IMR-90 (cell line): Measurements from ENCODE around the gene RCBTB2. TPM values are rescaled to one million over a fixed set of nuclear protein-coding genes. Genes with fewer than 3 reads are reported as not detected.

ENCODE experiments used
- ATAC-seq: fragments of 200-7000 bp; cut with Tn5 transposase; 2 replicates; pipeline ENCODE4 v1.9.1; 2020; ENCODE audit warnings: low read depth, mild to moderate bottlenecking, moderate library complexity
- BruUV-seq: library from RNA; stranded (reverse); fragments of 400-500 nt; replicated peaks from 2 replicates; lab custom pipeline; 2021; lab: Mats Ljungman, UMichigan
- CTCF ChIA-PET: fragments of 300-600 bp; formaldehyde crosslinking; extraction: SDS; loops from one replicate; lab custom pipeline; 2021; ENCODE audit warnings: antibody characterized with exemption; lab: Yijun Ruan, JAX
- POLR2A ChIA-PET: fragments of 300-600 bp; sonication (Branson Sonifier 250); formaldehyde crosslinking; loops from one replicate; lab custom pipeline; 2022; ENCODE audit warnings: antibody characterized with exemption; ENCODE audit not compliant: unreplicated experiment; lab: Charles Lee
- DNase-seq: peaks from one replicate; pipeline ENCODE4 v3.0.0; 2013
- H2AFZ ChIP-seq: replicated peaks from 2 replicates; pipeline ENCODE3; 2013; ENCODE audit warnings: low read length, mild to moderate bottlenecking; ENCODE audit not compliant: poor library complexity
- H2AK5ac ChIP-seq: 2 replicates; pipeline ENCODE4 v1.6.1; 2013; ENCODE audit warnings: low read depth, low read length, inconsistent platforms
- H2AK9ac ChIP-seq: replicated peaks from 2 replicates; pipeline ENCODE3; 2013; ENCODE audit warnings: mild to moderate bottlenecking, low read depth, low read length, moderate library complexity; ENCODE audit not compliant: poor library complexity
- H2BK120ac ChIP-seq: 2 replicates; pipeline ENCODE4 v1.6.1; 2013; ENCODE audit warnings: low read depth, low read length, inconsistent platforms
- H2BK15ac ChIP-seq: 3 replicates; pipeline ENCODE4 v1.6.1; 2013; ENCODE audit warnings: low read depth, low read length, inconsistent platforms
- H2BK20ac ChIP-seq: 2 replicates; pipeline ENCODE4 v1.6.1; 2013; ENCODE audit warnings: low read depth, mild to moderate bottlenecking, inconsistent platforms, low read length, moderate library complexity
- H2BK5ac ChIP-seq: 2 replicates; pipeline ENCODE4 v1.6.1; 2013; ENCODE audit warnings: mild to moderate bottlenecking, low read depth, low read length, inconsistent platforms; ENCODE audit not compliant: poor library complexity, severe bottlenecking
- H3K14ac ChIP-seq: replicated peaks from 2 replicates; pipeline ENCODE4 v1.6.1; 2013; ENCODE audit warnings: low read depth, low read length, inconsistent platforms
- H3K18ac ChIP-seq: 2 replicates; pipeline ENCODE4 v1.6.1; 2013; ENCODE audit warnings: low read depth, low read length, control low read depth
- H3K23ac ChIP-seq: 2 replicates; pipeline ENCODE4 v1.6.1; 2013; ENCODE audit warnings: low read depth, low read length, inconsistent platforms
- H3K27ac ChIP-seq: 2 replicates; pipeline ENCODE4 v1.5.1; 2013; ENCODE audit warnings: mild to moderate bottlenecking, control low read depth, low read length; ENCODE audit not compliant: insufficient read depth
- H3K27me3 ChIP-seq: 2 replicates; pipeline ENCODE4 v1.6.1; 2013; ENCODE audit warnings: low read length; ENCODE audit not compliant: control insufficient read depth, insufficient read depth
- H3K36me3 ChIP-seq: 2 replicates; pipeline ENCODE4 v1.6.1; 2013; ENCODE audit warnings: low read length, mixed read lengths; ENCODE audit not compliant: control insufficient read depth, insufficient read depth
- H3K4ac ChIP-seq: 2 replicates; pipeline ENCODE4 v1.6.1; 2013; ENCODE audit warnings: low read depth, low read length, inconsistent platforms
- H3K4me1 ChIP-seq: 2 replicates; pipeline ENCODE4 v1.6.1; 2013; ENCODE audit warnings: low read length, mixed read lengths; ENCODE audit not compliant: control insufficient read depth, insufficient read depth
- H3K4me2 ChIP-seq: 2 replicates; pipeline ENCODE4 v1.6.1; 2013; ENCODE audit warnings: low read depth, mild to moderate bottlenecking, control low read depth, low read length, moderate library complexity
- H3K4me3 ChIP-seq: 2 replicates; pipeline ENCODE4 v1.5.1; 2013; ENCODE audit warnings: low read depth, mild to moderate bottlenecking, control low read depth, low read length, moderate library complexity; ENCODE audit not compliant: insufficient read depth
- H3K56ac ChIP-seq: 2 replicates; pipeline ENCODE4 v1.6.1; 2013; ENCODE audit warnings: low read length, inconsistent platforms; ENCODE audit not compliant: insufficient read depth; ENCODE audit errors: extremely low read depth
- H3K79me1 ChIP-seq, 2 experiments: 2 replicates each; pipeline ENCODE4 v1.6.1; 2013; ENCODE audit warnings: low read length in 2 of 2, inconsistent platforms in 1 of 2, low read depth in 1 of 2
- H3K9ac ChIP-seq: 2 replicates; pipeline ENCODE4 v1.6.1; 2013; ENCODE audit warnings: low read depth, low read length, control low read depth
- H3K9me1 ChIP-seq: 2 replicates; pipeline ENCODE4 v1.6.1; 2013; ENCODE audit warnings: low read length, inconsistent platforms; ENCODE audit not compliant: insufficient read depth
- H3K9me3 ChIP-seq: 2 replicates; pipeline ENCODE4 v1.6.1; 2013; ENCODE audit warnings: low read length; ENCODE audit not compliant: control insufficient read depth, insufficient read depth
- H4K20me1 ChIP-seq: 2 replicates; pipeline ENCODE4 v1.6.1; 2013; ENCODE audit warnings: low read length, inconsistent platforms; ENCODE audit not compliant: insufficient read depth
- H4K5ac ChIP-seq: 2 replicates; pipeline ENCODE4 v1.6.1; 2013; ENCODE audit warnings: mild to moderate bottlenecking, low read depth, low read length, control low read depth
- H4K8ac ChIP-seq, 2 experiments: 2 replicates each; pipeline ENCODE4 v1.6.1; 2013; ENCODE audit warnings: low read depth in 2 of 2, low read length in 2 of 2, control low read depth in 1 of 2, inconsistent platforms in 1 of 2
- H4K91ac ChIP-seq: 2 replicates; pipeline ENCODE4 v1.6.1; 2013; ENCODE audit warnings: low read depth, low read length, inconsistent platforms; ENCODE audit not compliant: insufficient read depth
- BHLHE40 ChIP-seq: fragments of 150-350 bp; IDR thresholded peaks from 2 replicates; pipeline ENCODE4 v1.6.1; 2016; ENCODE audit warnings: mild to moderate bottlenecking, low read depth, low read length
- CEBPB ChIP-seq: IDR thresholded peaks from 2 replicates; pipeline ENCODE4 v1.6.1; 2012; ENCODE audit warnings: low read depth, low read length, improper control_type of control experiment
- CHD1 ChIP-seq: IDR thresholded peaks from 2 replicates; pipeline ENCODE4 v1.6.1; 2012; ENCODE audit warnings: low read depth, low read length, improper control_type of control experiment
- ELK1 ChIP-seq: fragments of 150-350 bp; IDR thresholded peaks from 2 replicates; pipeline ENCODE4 v1.6.1; 2016; ENCODE audit warnings: low read depth, mild to moderate bottlenecking, low read length, moderate library complexity, borderline replicate concordance
- FOS ChIP-seq: fragments of 150-350 bp; IDR thresholded peaks from 2 replicates; pipeline ENCODE4 v1.6.1; 2016; ENCODE audit warnings: low read depth, low read length
- MAFK ChIP-seq: IDR thresholded peaks from 2 replicates; pipeline ENCODE4 v1.6.1; 2012; ENCODE audit warnings: low read depth, low read length, improper control_type of control experiment
- MAZ ChIP-seq: IDR thresholded peaks from 2 replicates; pipeline ENCODE4 v1.6.1; 2012; ENCODE audit warnings: low read depth, mild to moderate bottlenecking, low read length, improper control_type of control experiment, moderate library complexity, borderline replicate concordance
- MXI1 ChIP-seq: IDR thresholded peaks from 2 replicates; pipeline ENCODE4 v1.6.1; 2012; ENCODE audit warnings: low read depth, mild to moderate bottlenecking, low read length, moderate library complexity, borderline replicate concordance
- NFE2L2 ChIP-seq: fragments of 150-350 bp; IDR thresholded peaks from 2 replicates; pipeline ENCODE4 v1.6.1; 2016; ENCODE audit warnings: low read depth, mild to moderate bottlenecking, low read length
- POLR2A ChIP-seq: IDR thresholded peaks from 2 replicates; pipeline ENCODE4 v1.6.1; 2012; ENCODE audit warnings: mild to moderate bottlenecking, low read depth, low read length
- RAD21 ChIP-seq: IDR thresholded peaks from 2 replicates; pipeline ENCODE4 v1.6.1; 2012; ENCODE audit warnings: low read length, improper control_type of control experiment
- RCOR1 ChIP-seq: IDR thresholded peaks from 2 replicates; pipeline ENCODE4 v1.6.1; 2012; ENCODE audit warnings: mild to moderate bottlenecking, low read length, improper control_type of control experiment; ENCODE audit not compliant: insufficient replicate concordance
- RFX5 ChIP-seq: IDR thresholded peaks from 2 replicates; pipeline ENCODE4 v1.8.0; 2012; ENCODE audit warnings: low read depth, mild to moderate bottlenecking, low read length, moderate library complexity
- SMC3 ChIP-seq: fragments of 150-350 bp; IDR thresholded peaks from 2 replicates; pipeline ENCODE4 v1.6.1; 2016; ENCODE audit warnings: low read depth, mild to moderate bottlenecking, antibody characterized with exemption, low read length, moderate library complexity
- WGBS, 2 experiments: methylation state at CpG; one replicate each; pipeline versions ENCODE4 v1.1.5 to v1.1.7; 2013; ENCODE audit warnings: missing lambda C conversion rate in 2 of 2; ENCODE audit not compliant: insufficient read length in 1 of 2; ENCODE audit errors: extremely low coverage in 2 of 2; 5-methylcytosine and 5-hydroxymethylcytosine counted together
- dilution Hi-C: fragments of 300-500 bp; cut with HindIII; formaldehyde crosslinking; loops from one replicate; pipeline ENCODE4 v1.14.3; 2018; ENCODE audit warnings: low sequenced_read_pairs; ENCODE audit not compliant: unreplicated experiment
- in situ Hi-C: fragments of 300-500 bp; cut with MboI; formaldehyde crosslinking; loops from 3 replicates; pipeline ENCODE4 v1.14.3; 2019; ENCODE audit warnings: low sequenced_read_pairs, inconsistent platforms, mixed read lengths
- intact Hi-C: fragments of 100-400 bp; cut with micrococcal nuclease; formaldehyde crosslinking; loops from 2 replicates; pipeline ENCODE4 v1.10.0; 2022
- polyA plus RNA-seq, 3 experiments: library from polyadenylated mRNA; depleted of rRNA; stranded (reverse); fragments of >200 nt; gene quantifications; 2 replicates each; pipeline ENCODE4 v1.2.3, GENCODE V29; 2012; ENCODE audit warnings: low replicate concordance in 1 of 3
- total RNA-seq: library from RNA; depleted of rRNA; stranded (reverse); fragments of >200 nt; gene quantifications from 2 replicates; pipeline ENCODE4 v1.2.3, GENCODE V29; 2012
- TF ChIP-seq, protein P1 (sequence below): conservative IDR thresholded peaks from 2 replicates; pipeline ENCODE4 v1.5.1; 2012; ENCODE audit warnings: mild to moderate bottlenecking, low read depth, low read length, improper control_type of control experiment
- TF ChIP-seq, protein P2 (sequence below): fragments of 150-350 bp; IDR thresholded peaks from 2 replicates; pipeline ENCODE4 v1.6.1; 2017; ENCODE audit warnings: mild to moderate bottlenecking, antibody characterized with exemption, low read length, low read depth

The RCBTB2 gene
- total and polyA plus RNA-seq, 2 of the 4 experiments (the other 2 are of a cell fraction): 4.0 to 5.2 TPM

DNA sequence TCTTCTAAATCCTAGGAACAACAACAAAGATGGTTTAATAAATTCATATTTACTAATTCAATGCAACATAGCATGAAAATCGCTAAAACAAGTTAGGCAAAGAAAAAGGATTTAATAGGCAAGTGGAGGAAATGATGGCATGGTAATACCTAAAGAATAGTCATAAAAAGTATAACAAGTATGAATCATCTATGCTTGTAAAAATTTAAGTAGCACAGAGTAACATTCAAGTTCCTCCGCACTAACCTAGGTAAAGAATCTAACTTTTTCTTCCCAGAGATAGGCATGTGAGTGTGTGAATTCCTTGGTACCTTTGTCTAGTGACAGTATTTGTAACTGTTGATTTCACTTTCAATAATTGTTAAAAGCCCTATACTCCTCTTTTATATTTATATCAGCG lies 42.6 kb downstream of the RCBTB2 start:
- Histone ChIP-seq H2BK15ac (no peak overlapping the region), H3K4ac (no peak overlapping the region), H4K91ac (no peak overlapping the region), H3K9me1 (no peaks in the 10 kb centered on the region), H2AK5ac (no peak overlapping the region), H3K18ac (no peak overlapping the region), H3K36me3 (no peaks in the 10 kb centered on the region), H3K9ac (no peak overlapping the region), H3K4me3 (no peak overlapping the region), H4K20me1 (no peaks in the 10 kb centered on the region), H4K8ac (no peak overlapping the region), H3K27ac (no peak overlapping the region), H2AK9ac (no peak overlapping the region), H3K4me2 (no peak overlapping the region), H2AFZ (no peak overlapping the region), H3K4me1 (no peaks in the 10 kb centered on the region), H3K79me1 (no peaks in the 10 kb centered on the region), H2BK5ac (no peak overlapping the region), H2BK20ac (no peak overlapping the region), H3K14ac (no peak overlapping the region), H3K56ac (no peak overlapping the region), H3K23ac (no peak overlapping the region), H3K9me3 (no peaks in the 10 kb centered on the region), H3K27me3 (no peaks in the 10 kb centered on the region), H2BK120ac (no peak overlapping the region), H4K5ac (no peak overlapping the region)
- intact Hi-C loops (no loop called here), dilution Hi-C loops (no loop called here), in situ Hi-C loops (no loop called here)
- CTCF ChIA-PET: no interaction called here
- no peak for ATAC-seq
- POLR2A ChIA-PET: no interaction called here
- no CpG with 5 or more reads among the region's 3 CpGs for WGBS, 2 experiments
- TF ChIP-seq RCOR1 (no peak), BHLHE40 (no peak), MAZ (no peak), ELK1 (no peak), FOS (no peak), MAFK (no peak), SMC3 (no peak), POLR2A (no peak), RAD21 (no peak), NFE2L2 (no peak), MXI1 (no peak), RFX5 (no peak), CHD1 (no peak), CEBPB (no peak)
- TF ChIP-seq, protein P1, sequence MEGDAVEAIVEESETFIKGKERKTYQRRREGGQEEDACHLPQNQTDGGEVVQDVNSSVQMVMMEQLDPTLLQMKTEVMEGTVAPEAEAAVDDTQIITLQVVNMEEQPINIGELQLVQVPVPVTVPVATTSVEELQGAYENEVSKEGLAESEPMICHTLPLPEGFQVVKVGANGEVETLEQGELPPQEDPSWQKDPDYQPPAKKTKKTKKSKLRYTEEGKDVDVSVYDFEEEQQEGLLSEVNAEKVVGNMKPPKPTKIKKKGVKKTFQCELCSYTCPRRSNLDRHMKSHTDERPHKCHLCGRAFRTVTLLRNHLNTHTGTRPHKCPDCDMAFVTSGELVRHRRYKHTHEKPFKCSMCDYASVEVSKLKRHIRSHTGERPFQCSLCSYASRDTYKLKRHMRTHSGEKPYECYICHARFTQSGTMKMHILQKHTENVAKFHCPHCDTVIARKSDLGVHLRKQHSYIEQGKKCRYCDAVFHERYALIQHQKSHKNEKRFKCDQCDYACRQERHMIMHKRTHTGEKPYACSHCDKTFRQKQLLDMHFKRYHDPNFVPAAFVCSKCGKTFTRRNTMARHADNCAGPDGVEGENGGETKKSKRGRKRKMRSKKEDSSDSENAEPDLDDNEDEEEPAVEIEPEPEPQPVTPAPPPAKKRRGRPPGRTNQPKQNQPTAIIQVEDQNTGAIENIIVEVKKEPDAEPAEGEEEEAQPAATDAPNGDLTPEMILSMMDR: no peak
- TF ChIP-seq, protein P2, sequence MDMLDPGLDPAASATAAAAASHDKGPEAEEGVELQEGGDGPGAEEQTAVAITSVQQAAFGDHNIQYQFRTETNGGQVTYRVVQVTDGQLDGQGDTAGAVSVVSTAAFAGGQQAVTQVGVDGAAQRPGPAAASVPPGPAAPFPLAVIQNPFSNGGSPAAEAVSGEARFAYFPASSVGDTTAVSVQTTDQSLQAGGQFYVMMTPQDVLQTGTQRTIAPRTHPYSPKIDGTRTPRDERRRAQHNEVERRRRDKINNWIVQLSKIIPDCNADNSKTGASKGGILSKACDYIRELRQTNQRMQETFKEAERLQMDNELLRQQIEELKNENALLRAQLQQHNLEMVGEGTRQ: no peak
- no TSS peak for BruUV-seq
- no peak for DNase-seq
